IMR-90 (cell line): ENCODE measurements around the gene NOS1. TPM values are rescaled to one million over a fixed set of nuclear protein-coding genes. Genes with fewer than 3 reads are reported as not detected.

Experiments used
- ATAC-seq: fragments of 200-7000 bp; cut with Tn5 transposase; 2 replicates; pipeline ENCODE4 v1.9.1; 2020; ENCODE audit warnings: low read depth, mild to moderate bottlenecking, moderate library complexity
- BruUV-seq: library from RNA; stranded (reverse); fragments of 400-500 nt; replicated peaks from 2 replicates; lab custom pipeline; 2021; lab: Mats Ljungman, UMichigan
- CTCF ChIA-PET: fragments of 300-600 bp; formaldehyde crosslinking; extraction: SDS; loops from one replicate; lab custom pipeline; 2021; ENCODE audit warnings: antibody characterized with exemption; lab: Yijun Ruan, JAX
- POLR2A ChIA-PET: fragments of 300-600 bp; sonication (Branson Sonifier 250); formaldehyde crosslinking; loops from one replicate; lab custom pipeline; 2022; ENCODE audit warnings: antibody characterized with exemption; ENCODE audit not compliant: unreplicated experiment; lab: Charles Lee
- DNase-seq: peaks from one replicate; pipeline ENCODE4 v3.0.0; 2013
- H2AFZ ChIP-seq: replicated peaks from 2 replicates; pipeline ENCODE3; 2013; ENCODE audit warnings: low read length, mild to moderate bottlenecking; ENCODE audit not compliant: poor library complexity
- H2AK5ac ChIP-seq: 2 replicates; pipeline ENCODE4 v1.6.1; 2013; ENCODE audit warnings: low read depth, low read length, inconsistent platforms
- H2AK9ac ChIP-seq: replicated peaks from 2 replicates; pipeline ENCODE3; 2013; ENCODE audit warnings: mild to moderate bottlenecking, low read depth, low read length, moderate library complexity; ENCODE audit not compliant: poor library complexity
- H2BK120ac ChIP-seq: 2 replicates; pipeline ENCODE4 v1.6.1; 2013; ENCODE audit warnings: low read depth, low read length, inconsistent platforms
- H2BK15ac ChIP-seq: 3 replicates; pipeline ENCODE4 v1.6.1; 2013; ENCODE audit warnings: low read depth, low read length, inconsistent platforms
- H2BK20ac ChIP-seq: 2 replicates; pipeline ENCODE4 v1.6.1; 2013; ENCODE audit warnings: low read depth, mild to moderate bottlenecking, inconsistent platforms, low read length, moderate library complexity
- H2BK5ac ChIP-seq: 2 replicates; pipeline ENCODE4 v1.6.1; 2013; ENCODE audit warnings: mild to moderate bottlenecking, low read depth, low read length, inconsistent platforms; ENCODE audit not compliant: poor library complexity, severe bottlenecking
- H3K14ac ChIP-seq: replicated peaks from 2 replicates; pipeline ENCODE4 v1.6.1; 2013; ENCODE audit warnings: low read depth, low read length, inconsistent platforms
- H3K18ac ChIP-seq: 2 replicates; pipeline ENCODE4 v1.6.1; 2013; ENCODE audit warnings: low read depth, low read length, control low read depth
- H3K23ac ChIP-seq: 2 replicates; pipeline ENCODE4 v1.6.1; 2013; ENCODE audit warnings: low read depth, low read length, inconsistent platforms
- H3K27ac ChIP-seq: 2 replicates; pipeline ENCODE4 v1.5.1; 2013; ENCODE audit warnings: mild to moderate bottlenecking, control low read depth, low read length; ENCODE audit not compliant: insufficient read depth
- H3K27me3 ChIP-seq: 2 replicates; pipeline ENCODE4 v1.6.1; 2013; ENCODE audit warnings: low read length; ENCODE audit not compliant: control insufficient read depth, insufficient read depth
- H3K36me3 ChIP-seq: 2 replicates; pipeline ENCODE4 v1.6.1; 2013; ENCODE audit warnings: low read length, mixed read lengths; ENCODE audit not compliant: control insufficient read depth, insufficient read depth
- H3K4ac ChIP-seq: 2 replicates; pipeline ENCODE4 v1.6.1; 2013; ENCODE audit warnings: low read depth, low read length, inconsistent platforms
- H3K4me1 ChIP-seq: 2 replicates; pipeline ENCODE4 v1.6.1; 2013; ENCODE audit warnings: low read length, mixed read lengths; ENCODE audit not compliant: control insufficient read depth, insufficient read depth
- H3K4me2 ChIP-seq: 2 replicates; pipeline ENCODE4 v1.6.1; 2013; ENCODE audit warnings: low read depth, mild to moderate bottlenecking, control low read depth, low read length, moderate library complexity
- H3K4me3 ChIP-seq: 2 replicates; pipeline ENCODE4 v1.5.1; 2013; ENCODE audit warnings: low read depth, mild to moderate bottlenecking, control low read depth, low read length, moderate library complexity; ENCODE audit not compliant: insufficient read depth
- H3K56ac ChIP-seq: 2 replicates; pipeline ENCODE4 v1.6.1; 2013; ENCODE audit warnings: low read length, inconsistent platforms; ENCODE audit not compliant: insufficient read depth; ENCODE audit errors: extremely low read depth
- H3K79me1 ChIP-seq, 2 experiments: 2 replicates each; pipeline ENCODE4 v1.6.1; 2013; ENCODE audit warnings: low read length in 2 of 2, inconsistent platforms in 1 of 2, low read depth in 1 of 2
- H3K9ac ChIP-seq: 2 replicates; pipeline ENCODE4 v1.6.1; 2013; ENCODE audit warnings: low read depth, low read length, control low read depth
- H3K9me1 ChIP-seq: 2 replicates; pipeline ENCODE4 v1.6.1; 2013; ENCODE audit warnings: low read length, inconsistent platforms; ENCODE audit not compliant: insufficient read depth
- H3K9me3 ChIP-seq: 2 replicates; pipeline ENCODE4 v1.6.1; 2013; ENCODE audit warnings: low read length; ENCODE audit not compliant: control insufficient read depth, insufficient read depth
- H4K20me1 ChIP-seq: 2 replicates; pipeline ENCODE4 v1.6.1; 2013; ENCODE audit warnings: low read length, inconsistent platforms; ENCODE audit not compliant: insufficient read depth
- H4K5ac ChIP-seq: 2 replicates; pipeline ENCODE4 v1.6.1; 2013; ENCODE audit warnings: mild to moderate bottlenecking, low read depth, low read length, control low read depth
- H4K8ac ChIP-seq, 2 experiments: 2 replicates each; pipeline ENCODE4 v1.6.1; 2013; ENCODE audit warnings: low read depth in 2 of 2, low read length in 2 of 2, control low read depth in 1 of 2, inconsistent platforms in 1 of 2
- H4K91ac ChIP-seq: 2 replicates; pipeline ENCODE4 v1.6.1; 2013; ENCODE audit warnings: low read depth, low read length, inconsistent platforms; ENCODE audit not compliant: insufficient read depth
- BHLHE40 ChIP-seq: fragments of 150-350 bp; IDR thresholded peaks from 2 replicates; pipeline ENCODE4 v1.6.1; 2016; ENCODE audit warnings: mild to moderate bottlenecking, low read depth, low read length
- CEBPB ChIP-seq: IDR thresholded peaks from 2 replicates; pipeline ENCODE4 v1.6.1; 2012; ENCODE audit warnings: low read depth, low read length, improper control_type of control experiment
- CHD1 ChIP-seq: IDR thresholded peaks from 2 replicates; pipeline ENCODE4 v1.6.1; 2012; ENCODE audit warnings: low read depth, low read length, improper control_type of control experiment
- CTCF ChIP-seq: conservative IDR thresholded peaks from 2 replicates; pipeline ENCODE4 v1.5.1; 2012; ENCODE audit warnings: mild to moderate bottlenecking, low read depth, low read length, improper control_type of control experiment
- ELK1 ChIP-seq: fragments of 150-350 bp; IDR thresholded peaks from 2 replicates; pipeline ENCODE4 v1.6.1; 2016; ENCODE audit warnings: low read depth, mild to moderate bottlenecking, low read length, moderate library complexity, borderline replicate concordance
- MAZ ChIP-seq: IDR thresholded peaks from 2 replicates; pipeline ENCODE4 v1.6.1; 2012; ENCODE audit warnings: low read depth, mild to moderate bottlenecking, low read length, improper control_type of control experiment, moderate library complexity, borderline replicate concordance
- NFE2L2 ChIP-seq: fragments of 150-350 bp; IDR thresholded peaks from 2 replicates; pipeline ENCODE4 v1.6.1; 2016; ENCODE audit warnings: low read depth, mild to moderate bottlenecking, low read length
- RCOR1 ChIP-seq: IDR thresholded peaks from 2 replicates; pipeline ENCODE4 v1.6.1; 2012; ENCODE audit warnings: mild to moderate bottlenecking, low read length, improper control_type of control experiment; ENCODE audit not compliant: insufficient replicate concordance
- RFX5 ChIP-seq: IDR thresholded peaks from 2 replicates; pipeline ENCODE4 v1.8.0; 2012; ENCODE audit warnings: low read depth, mild to moderate bottlenecking, low read length, moderate library complexity
- WGBS, 2 experiments: methylation state at CpG; one replicate each; pipeline versions ENCODE4 v1.1.5 to v1.1.7; 2013; ENCODE audit warnings: missing lambda C conversion rate in 2 of 2; ENCODE audit not compliant: insufficient read length in 1 of 2; ENCODE audit errors: extremely low coverage in 2 of 2; 5-methylcytosine and 5-hydroxymethylcytosine counted together
- dilution Hi-C: fragments of 300-500 bp; cut with HindIII; formaldehyde crosslinking; loops from one replicate; pipeline ENCODE4 v1.14.3; 2018; ENCODE audit warnings: low sequenced_read_pairs; ENCODE audit not compliant: unreplicated experiment
- in situ Hi-C: fragments of 300-500 bp; cut with MboI; formaldehyde crosslinking; loops from 3 replicates; pipeline ENCODE4 v1.14.3; 2019; ENCODE audit warnings: low sequenced_read_pairs, inconsistent platforms, mixed read lengths
- intact Hi-C: fragments of 100-400 bp; cut with micrococcal nuclease; formaldehyde crosslinking; loops from 2 replicates; pipeline ENCODE4 v1.10.0; 2022
- polyA plus RNA-seq, 3 experiments: library from polyadenylated mRNA; depleted of rRNA; stranded (reverse); fragments of >200 nt; gene quantifications; 2 replicates each; pipeline ENCODE4 v1.2.3, GENCODE V29; 2012; ENCODE audit warnings: low replicate concordance in 1 of 3
- total RNA-seq: library from RNA; depleted of rRNA; stranded (reverse); fragments of >200 nt; gene quantifications from 2 replicates; pipeline ENCODE4 v1.2.3, GENCODE V29; 2012

Gene NOS1
- total and polyA plus RNA-seq, 2 of the 4 experiments (the other 2 are of a cell fraction): 0.09 TPM; not detected in 1

- Histone ChIP-seq H3K14ac (no peak overlapping the region), H2BK20ac (no peak overlapping the region), H4K8ac (no peak overlapping the region), H2AK9ac (no peak overlapping the region), H2BK5ac (no peak overlapping the region), H3K56ac (no peak overlapping the region), H2AFZ (no peak overlapping the region), H3K18ac (no peak overlapping the region), H4K20me1 (no peaks in the 10 kb centered on the region), H4K91ac (no peak overlapping the region), H3K36me3 (no peaks in the 10 kb centered on the region), H3K4me2 (no peak overlapping the region), H3K9ac (no peak overlapping the region), H4K5ac (no peak overlapping the region), H3K4me1 (no peaks in the 10 kb centered on the region), H3K9me1 (no peaks in the 10 kb centered on the region), H3K79me1 (no peaks in the 10 kb centered on the region), H2AK5ac (no peak overlapping the region), H3K27me3 (no peaks in the 10 kb centered on the region), H2BK120ac (no peak overlapping the region), H3K4ac (no peak overlapping the region), H3K9me3 (peaks cover 18% of the 10 kb centered on the region), H3K27ac (no peak overlapping the region), H3K23ac (no peak overlapping the region), H2BK15ac (no peak overlapping the region), H3K4me3 (no peak overlapping the region)
- WGBS, 2 experiments: no CpG with 5 or more reads among the region's 2 CpGs
- CTCF ChIA-PET: no interaction called here
- dilution Hi-C loops (no loop called here), intact Hi-C loops (no loop called here), in situ Hi-C loops (no loop called here)
- POLR2A ChIA-PET: no interaction called here
- no peak for DNase-seq
- TF ChIP-seq BHLHE40: no peak
- no peak for TF ChIP-seq CTCF
- TF ChIP-seq CHD1: no peak
- no peak for TF ChIP-seq RCOR1
- no peak for TF ChIP-seq RFX5
- TF ChIP-seq ELK1: no peak
- no peak for TF ChIP-seq CEBPB
- TF ChIP-seq NFE2L2: no peak
- TF ChIP-seq MAZ: no peak
- no peak for ATAC-seq
- BruUV-seq: no TSS peak
Measured at GRCh38 chr12:117273091-117273490, 88.3 kb downstream of the NOS1 start.
